CD14-positive monocyte (primary cell): ENCODE results near the gene STRN3. TPM values are rescaled to one million over a fixed set of nuclear protein-coding genes. Genes with fewer than 3 reads are reported as not detected.

Source experiments
- DNase-seq, 3 donors: peaks; one replicate each; pipeline ENCODE4 v3.0.0-alpha.2; 2011 to 2022
- H2AFZ ChIP-seq: 2 replicates; pipeline ENCODE4 v1.6.0; 2012; ENCODE audit warnings: mild to moderate bottlenecking, low read depth, low read length, inconsistent platforms; ENCODE audit not compliant: insufficient read depth, poor library complexity, severe bottlenecking
- H3K27ac ChIP-seq, 2 donors: 1 replicate in 1 of 2; 2 replicates in 1 of 2; pipeline ENCODE4 v1.5.1; 2012 to 2013; ENCODE audit warnings: low read length in 2 of 2, control low read depth in 1 of 2, inconsistent platforms in 1 of 2, low read depth in 1 of 2, mild to moderate bottlenecking in 1 of 2
- H3K27me3 ChIP-seq, 2 donors: one replicate each; pipeline versions ENCODE4 v1.6.0 to v1.6.1; 2011 to 2013; ENCODE audit warnings: low read length in 2 of 2; ENCODE audit not compliant: control insufficient read depth in 2 of 2, insufficient read depth in 2 of 2
- H3K36me3 ChIP-seq, 2 donors: replicated peaks in 1 of 2; 1 replicate in 1 of 2; 2 replicates in 1 of 2; pipeline versions ENCODE4 v1.5.1 to v1.6.1; 2012 to 2013; ENCODE audit warnings: low read length in 2 of 2, control low read depth in 1 of 2, inconsistent platforms in 1 of 2, mild to moderate bottlenecking in 1 of 2; ENCODE audit not compliant: insufficient read depth in 2 of 2, control insufficient read depth in 1 of 2
- H3K4me1 ChIP-seq, 2 donors: 1 replicate in 1 of 2; 2 replicates in 1 of 2; pipeline versions ENCODE4 v1.5.1 to v1.6.1; 2012 to 2013; ENCODE audit warnings: low read length in 2 of 2, control low read depth in 1 of 2, inconsistent platforms in 1 of 2, mild to moderate bottlenecking in 1 of 2, moderate library complexity in 1 of 2; ENCODE audit not compliant: insufficient read depth in 2 of 2, control insufficient read depth in 1 of 2
- H3K4me2 ChIP-seq: replicated peaks from 2 replicates; pipeline ENCODE3; 2012; ENCODE audit warnings: low read length, moderate library complexity, mild to moderate bottlenecking; ENCODE audit not compliant: poor library complexity, severe bottlenecking; ENCODE audit errors: extremely low read depth
- H3K4me3 ChIP-seq, 3 experiments: fragments of 200-600 bp in 1 of 3; sonication (generic) in 1 of 3; replicated peaks in 1 of 3; 1 replicate in 2 of 3; 2 replicates in 1 of 3; pipeline ENCODE4 v1.5.1; 2011 to 2013; ENCODE audit warnings: low read length in 3 of 3, mild to moderate bottlenecking in 3 of 3, control low read depth in 2 of 3, low read depth in 2 of 3, inconsistent platforms in 1 of 3, moderate library complexity in 1 of 3
- H3K79me2 ChIP-seq: 2 replicates; pipeline ENCODE4 v1.6.0; 2012; ENCODE audit warnings: mild to moderate bottlenecking, control low read depth, inconsistent platforms, low read length, moderate library complexity; ENCODE audit not compliant: insufficient read depth
- H3K9ac ChIP-seq: 2 replicates; pipeline ENCODE4 v1.6.0; 2017; ENCODE audit warnings: low read length, mild to moderate bottlenecking; ENCODE audit not compliant: insufficient read depth, poor library complexity, severe bottlenecking
- H3K9me3 ChIP-seq, 2 donors: replicated peaks in 1 of 2; 1 replicate in 1 of 2; 2 replicates in 1 of 2; pipeline versions ENCODE4 v1.5.1 to v1.6.1; 2012 to 2013; ENCODE audit warnings: low read length in 2 of 2, control low read depth in 1 of 2; ENCODE audit not compliant: control insufficient read depth in 1 of 2, insufficient read depth in 1 of 2
- H4K20me1 ChIP-seq: 2 replicates; pipeline ENCODE4 v1.6.0; 2012; ENCODE audit warnings: mild to moderate bottlenecking, low read length, control low read depth, moderate library complexity; ENCODE audit not compliant: insufficient read depth
- H3K27ac Mint-ChIP-seq, 7 donors: one replicate each; pipeline ENCODE4 v1.8.0; 2020; ENCODE audit warnings: mild to moderate bottlenecking in 7 of 7, mixed read lengths in 7 of 7, moderate library complexity in 6 of 7, inconsistent platforms in 2 of 7
- H3K27me3 Mint-ChIP-seq, 3 donors: one replicate each; pipeline ENCODE4 v1.8.0; 2021 to 2022; ENCODE audit warnings: low read depth in 3 of 3, mild to moderate bottlenecking in 3 of 3, mixed read lengths in 3 of 3, moderate library complexity in 3 of 3, inconsistent platforms in 1 of 3
- H3K36me3 Mint-ChIP-seq, 2 donors: one replicate each; pipeline ENCODE4 v1.8.0; 2020; ENCODE audit warnings: mixed read lengths in 2 of 2, inconsistent platforms in 1 of 2, mild to moderate bottlenecking in 1 of 2
- H3K4me1 Mint-ChIP-seq: one replicate; pipeline ENCODE4 v1.8.0; 2020; ENCODE audit warnings: mild to moderate bottlenecking, mixed read lengths
- H3K4me3 Mint-ChIP-seq, 2 donors: one replicate each; pipeline ENCODE4 v1.8.0; 2020; ENCODE audit warnings: mild to moderate bottlenecking in 2 of 2, mixed read lengths in 2 of 2, moderate library complexity in 1 of 2
- H3K9me3 Mint-ChIP-seq, 7 donors: one replicate each; pipeline ENCODE4 v1.8.0; 2020 to 2022; ENCODE audit warnings: mixed read lengths in 7 of 7, mild to moderate bottlenecking in 6 of 7, moderate library complexity in 6 of 7, inconsistent platforms in 2 of 7
- CTCF ChIP-seq: fragments of 200-600 bp; IDR thresholded peaks from one replicate; pipeline ENCODE4 v1.8.0; 2022; ENCODE audit warnings: antibody characterized with exemption, mild to moderate bottlenecking
- WGBS: methylation state at CpG from one replicate; pipeline ENCODE4 v1.1.5; 2013; ENCODE audit warnings: missing lambda C conversion rate; ENCODE audit not compliant: insufficient coverage; 5-methylcytosine and 5-hydroxymethylcytosine counted together
- intact Hi-C, 2 donors: fragments of 100-400 bp; cut with micrococcal nuclease; formaldehyde crosslinking; loops; one replicate each; pipeline versions ENCODE4 v1.15.0 to v1.15.1; 2023
- polyA plus RNA-seq, 3 donors: library from polyadenylated mRNA; depleted of rRNA in 1 of 3; unstranded in 2 of 3; stranded (reverse) in 1 of 3; fragments of 300-500 nt in 2 of 3; fragments of >200 nt in 1 of 3; fragmentation: Illumina TruSeq in 2 of 3; gene quantifications; 1 replicate in 2 of 3; 2 replicates in 1 of 3; pipeline ENCODE4 v1.2.3, GENCODE V29; 2012 to 2021

The STRN3 gene
- polyA plus RNA-seq, 3 donors = 1.0 to 12.0 (median 3.8) TPM

DNA sequence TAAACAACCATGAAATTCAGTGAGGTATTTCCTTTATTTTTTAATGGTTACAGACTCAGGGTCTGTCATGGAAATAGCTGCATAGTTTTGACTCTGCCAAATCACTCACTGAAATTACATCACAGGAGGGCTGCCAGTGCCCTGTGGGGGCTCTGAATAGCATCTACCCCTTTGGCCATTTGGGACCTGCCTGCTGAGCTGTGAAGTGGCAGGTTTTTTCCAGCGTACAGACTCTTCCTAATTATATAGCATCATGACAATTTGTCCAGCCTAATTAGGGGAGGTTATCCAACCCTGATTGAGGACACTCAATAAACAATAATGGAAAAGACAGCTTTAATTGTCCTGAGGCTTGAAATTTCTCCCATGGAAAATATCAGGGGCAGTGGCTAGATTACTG, 153.6 kb downstream of the STRN3 start:
- peaks cover 16 to 24% of the 10 kb centered on the region in 2 donors for H3K4me1 ChIP-seq
- peaks cover 24 to 46% of the 10 kb centered on the region in 2 donors for H3K27me3 ChIP-seq
- no peaks in the 10 kb centered on the region for H4K20me1 ChIP-seq
- H3K27me3 Mint-ChIP-seq = peaks cover 42 to 48% (median 45%) of the 10 kb centered on the region in 3 donors
- intact Hi-C loops = no loop called here
- no peak overlapping the region for H3K4me2 ChIP-seq
- no peak overlapping the region for H3K4me3 ChIP-seq
- H3K36me3 ChIP-seq = no peaks in the 10 kb centered on the region
- H3K4me3 Mint-ChIP-seq = no peak overlapping the region
- no peak for DNase-seq
- no peaks in the 10 kb centered on the region for H3K79me2 ChIP-seq
- no peaks in the 10 kb centered on the region for H3K9me3 ChIP-seq
- peaks cover 6 to 9% of the 10 kb centered on the region in 2 donors for H3K36me3 Mint-ChIP-seq
- TF ChIP-seq CTCF = no peak
- no peak overlapping the region for H3K9ac ChIP-seq
- H3K27ac Mint-ChIP-seq = no peak overlapping the region
- no CpG with 5 or more reads among the region's 1 CpG for WGBS
- no peak overlapping the region for H2AFZ ChIP-seq
- H3K9me3 Mint-ChIP-seq = peaks cover 0 to 6% (median 0%) of the 10 kb centered on the region in 7 donors
- peaks cover 25% of the 10 kb centered on the region for H3K4me1 Mint-ChIP-seq
- no peak overlapping the region for H3K27ac ChIP-seq

GRCh38 chr14:30869551-30870155, 156.5 kb downstream of the STRN3 start:
- H3K4me1 Mint-ChIP-seq = peaks cover 11% of the 10 kb centered on the region
- H3K9me3 ChIP-seq = no peaks in the 10 kb centered on the region
- peaks cover 4 to 6% of the 10 kb centered on the region in 2 donors for H3K36me3 Mint-ChIP-seq
- no peaks in the 10 kb centered on the region for H4K20me1 ChIP-seq
- H2AFZ ChIP-seq = no peak overlapping the region
- peaks cover 0 to 6% (median 0%) of the 10 kb centered on the region in 7 donors for H3K9me3 Mint-ChIP-seq
- intact Hi-C loops = no loop called here
- H3K4me2 ChIP-seq = no peak overlapping the region
- H3K4me3 ChIP-seq = no peak overlapping the region
- DNase-seq = no peak
- TF ChIP-seq CTCF = no peak
- no peak overlapping the region for H3K9ac ChIP-seq
- no peaks in the 10 kb centered on the region for H3K79me2 ChIP-seq
- H3K27me3 Mint-ChIP-seq = peaks cover 21 to 27% (median 27%) of the 10 kb centered on the region in 3 donors
- H3K36me3 ChIP-seq = no peaks in the 10 kb centered on the region
- no peak overlapping the region for H3K4me3 Mint-ChIP-seq
- no peak overlapping the region for H3K27ac Mint-ChIP-seq
- no peak overlapping the region for H3K27ac ChIP-seq
- no CpG with 5 or more reads among the region's 2 CpGs for WGBS
- H3K27me3 ChIP-seq = peaks cover 4 to 19% of the 10 kb centered on the region in 2 donors
- H3K4me1 ChIP-seq = peaks cover 6 to 12% of the 10 kb centered on the region in 2 donors
